ENCODE data around the gene WDR3.

WDR3 gene

GRCh38 chr1:117952386-117952785 lies 22.8 kb downstream of the WDR3 start:
- DNase-seq (ENCODE audit: low read depth in 2 of 2), result no peak

DNA sequence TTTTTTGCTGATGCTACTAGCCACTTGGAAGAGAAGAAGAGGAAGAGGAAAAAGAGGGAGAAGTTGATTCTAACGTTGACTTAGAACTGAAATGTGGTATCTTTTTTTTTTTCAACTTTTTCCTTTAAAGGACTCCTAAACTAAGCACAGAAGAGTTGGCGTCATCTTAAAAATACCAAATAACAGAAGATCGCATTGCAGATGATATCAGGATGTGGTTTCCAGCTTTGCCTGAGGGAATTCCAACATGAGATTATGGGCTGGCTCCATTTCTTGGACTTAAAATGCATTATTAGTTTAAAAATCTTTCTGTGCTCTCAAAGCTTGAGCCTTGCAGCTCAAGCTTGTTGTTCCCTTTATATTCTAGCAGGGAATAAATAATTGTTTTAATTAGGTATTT lies 29.8 kb downstream of the WDR3 start:
- no peak for DNase-seq (ENCODE audit: low read depth in 2 of 2)

DNA sequence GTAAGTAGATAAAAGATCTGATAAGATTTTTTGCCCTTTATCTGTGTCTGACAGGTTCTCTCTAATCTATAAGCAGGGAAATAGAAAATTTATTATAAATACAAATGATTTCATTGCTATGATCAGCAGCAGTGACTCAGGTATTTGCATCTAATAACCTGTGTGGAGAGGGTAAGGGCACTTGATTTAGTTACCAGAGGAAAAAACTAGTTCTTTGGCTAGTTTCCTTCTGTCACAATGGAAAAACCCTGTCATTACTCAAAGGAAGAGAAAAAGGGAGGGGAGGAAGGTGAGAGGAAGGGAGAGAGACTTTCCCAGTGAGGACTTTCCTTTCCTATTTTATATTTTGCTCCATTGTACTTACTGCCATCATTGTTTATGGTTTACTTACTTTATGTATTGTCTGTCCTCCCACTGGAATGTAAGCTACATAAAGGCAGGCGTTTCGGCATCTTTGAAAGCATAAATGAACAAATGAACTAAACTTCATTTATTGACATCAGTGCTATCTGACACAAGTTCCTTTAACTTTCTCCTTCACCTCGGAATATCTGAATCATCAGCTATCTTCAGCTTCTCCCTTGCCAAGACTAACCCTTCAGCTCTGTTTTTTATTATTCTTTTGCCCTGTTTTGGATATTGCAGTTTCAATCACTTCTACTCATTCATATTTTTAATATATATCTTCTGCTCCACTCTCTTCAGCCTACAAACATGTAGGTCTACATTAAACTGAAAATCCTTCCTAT lies 34.9 kb downstream of the WDR3 start:
- no peak for DNase-seq (ENCODE audit: low read depth in 2 of 2)

- no peak for DNase-seq (ENCODE audit: low read depth in 2 of 2)
These were observed 37.9 kb downstream of the WDR3 start for GRCh38 chr1:117967477-117967876.

DNA sequence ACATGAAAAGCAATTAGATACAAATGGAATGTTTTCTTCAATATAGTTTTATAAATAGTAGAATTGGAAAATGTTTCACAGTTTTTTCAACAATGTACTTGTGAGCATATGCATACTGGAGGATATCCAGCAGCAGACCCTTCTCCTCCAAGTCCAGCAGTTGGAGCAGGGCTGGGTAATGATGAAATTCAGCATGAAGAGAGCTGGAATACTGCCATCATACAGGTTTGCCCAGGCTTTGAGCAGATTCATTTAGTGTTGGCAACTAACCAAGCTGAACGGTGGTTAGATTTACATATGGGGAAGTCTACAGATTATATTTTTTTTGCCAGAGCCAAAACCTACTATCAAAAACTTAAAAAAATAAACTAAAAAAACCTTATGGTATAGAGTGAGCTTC lies 38.3 kb downstream of the WDR3 start:
- no peak for DNase-seq (ENCODE audit: low read depth in 2 of 2)

DNA sequence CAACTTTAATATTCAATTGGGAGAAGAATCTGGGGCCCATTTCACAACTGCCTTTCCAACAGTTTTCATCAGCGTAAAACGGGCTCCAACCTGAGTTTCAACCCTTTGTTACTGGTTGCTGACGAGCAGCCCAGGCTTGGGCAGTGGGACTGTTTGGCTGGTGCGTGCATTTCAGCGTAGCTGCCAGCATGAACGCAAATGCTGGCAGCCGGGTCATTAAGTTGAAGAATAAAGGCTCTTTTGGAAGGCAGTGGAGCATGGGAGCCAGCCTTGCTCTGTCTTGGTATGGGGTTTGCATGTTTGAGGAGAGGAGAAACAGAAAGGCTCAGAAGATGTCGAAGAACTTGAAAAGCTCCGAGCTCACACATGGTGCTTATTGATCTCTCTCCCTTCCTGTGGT lies 40.7 kb downstream of the WDR3 start:
- DNase-seq (ENCODE audit: low read depth in 2 of 2), result no peak

- no peak for DNase-seq (ENCODE audit: low read depth in 2 of 2)
These were observed 42.2 kb downstream of the WDR3 start for GRCh38 chr1:117971777-117972176.

- DNase-seq (ENCODE audit: low read depth in 2 of 2), result no peak
These were observed 46.8 kb downstream of the WDR3 start for GRCh38 chr1:117976381-117976780.

DNA sequence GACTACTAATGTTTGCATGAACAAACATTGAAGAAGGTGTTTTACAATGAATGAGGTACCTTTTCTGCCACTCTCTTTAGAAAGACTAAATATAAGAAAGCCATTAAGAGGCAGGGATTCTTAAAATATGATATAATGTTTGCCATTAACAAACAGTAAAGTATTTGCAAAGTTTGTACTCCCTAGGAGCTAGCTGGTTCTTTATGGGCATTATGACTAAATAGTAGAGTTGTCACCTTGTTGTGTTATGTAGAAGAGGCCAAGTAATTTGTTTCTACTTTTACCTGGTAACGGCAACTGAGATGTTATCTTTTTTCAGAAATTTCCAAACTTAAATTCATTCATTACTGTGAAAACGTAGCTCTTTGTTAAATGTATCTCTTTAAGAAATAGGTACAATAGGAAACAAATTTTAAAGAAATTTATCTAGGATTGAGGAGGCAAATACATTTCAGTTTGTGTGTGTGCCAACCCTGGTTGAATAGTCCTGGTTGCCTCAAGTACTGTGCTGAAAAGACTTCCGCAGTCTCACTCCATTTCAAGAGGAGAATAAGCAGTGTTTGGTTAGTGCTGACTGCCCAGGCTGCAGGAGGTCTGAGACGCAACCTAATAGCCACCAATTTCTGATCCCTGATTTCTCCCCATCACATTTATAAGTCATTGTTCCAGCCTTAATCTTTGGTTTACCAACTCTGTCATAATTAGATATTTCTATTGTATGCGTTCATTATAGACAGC lies 52.1 kb downstream of the WDR3 start:
- no peak for DNase-seq (ENCODE audit: low read depth in 2 of 2)

DNA sequence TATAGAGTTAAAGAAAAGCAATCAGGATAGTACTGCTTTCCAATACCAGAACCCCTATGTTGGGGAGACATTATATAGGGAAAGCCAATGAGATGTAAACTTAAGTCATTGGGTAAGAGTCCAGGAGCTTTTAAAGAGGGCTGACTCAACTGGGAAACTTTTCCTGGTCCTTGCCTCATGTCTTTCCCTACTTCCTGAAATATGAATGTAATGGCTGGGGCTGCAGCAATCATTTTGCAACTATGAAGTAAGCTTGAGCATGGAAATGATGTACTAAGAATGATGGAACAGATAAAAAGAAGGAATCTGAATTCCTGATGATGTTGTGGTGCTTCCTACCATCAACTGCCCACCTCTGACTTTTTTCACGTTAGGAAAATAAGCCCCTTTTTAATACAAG lies 55.7 kb downstream of the WDR3 start:
- no peak for DNase-seq (ENCODE audit: low read depth in 2 of 2)

DNA sequence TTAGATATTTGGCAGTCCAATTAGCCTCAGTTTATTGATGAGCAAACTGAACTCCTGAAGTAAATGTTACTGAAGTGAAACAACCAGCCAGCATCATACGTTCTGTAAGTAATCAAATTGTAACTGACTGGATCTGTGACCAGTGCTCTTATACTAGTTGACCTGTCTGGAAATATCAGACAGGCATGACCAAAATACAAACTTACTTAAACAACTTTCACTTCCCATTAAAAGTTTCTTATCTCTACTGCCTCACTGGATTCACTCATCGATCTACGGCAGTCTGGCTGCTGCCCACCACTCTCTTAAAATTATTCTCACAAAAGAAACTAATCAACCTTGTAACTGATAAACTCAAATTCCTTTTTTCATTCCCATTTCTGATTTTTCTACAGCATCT lies 56.4 kb downstream of the WDR3 start:
- no peak for DNase-seq (ENCODE audit: low read depth in 2 of 2)

GRCh38 chr1:118004312-118004711 lies 74.8 kb downstream of the WDR3 start:
- no peak for DNase-seq (ENCODE audit: low read depth in 2 of 2)

GRCh38 chr1:118007391-118007790 lies 77.9 kb downstream of the WDR3 start:
- no peak for DNase-seq (ENCODE audit: low read depth in 2 of 2)

DNA sequence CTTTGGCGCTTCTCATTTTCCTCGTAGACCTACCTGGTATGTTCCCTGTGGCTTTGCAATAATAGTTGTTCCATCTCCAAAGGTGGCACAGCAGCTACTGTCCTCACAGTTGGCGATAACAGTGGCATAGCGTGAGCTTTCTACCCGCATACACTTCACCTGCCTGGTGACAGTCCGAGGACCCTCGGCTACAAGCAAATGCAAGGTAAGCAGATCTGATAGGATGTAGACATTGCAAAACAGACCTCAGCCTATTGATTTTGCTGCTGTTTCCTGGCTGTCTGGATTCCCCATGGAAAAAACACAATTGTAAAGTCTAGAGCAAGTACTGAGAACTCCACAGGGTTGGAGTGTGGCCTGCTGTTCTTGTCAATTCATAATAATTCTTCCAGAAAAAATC lies 78.5 kb downstream of the WDR3 start:
- DNase-seq (ENCODE audit: low read depth in 2 of 2), result no peak

DNA sequence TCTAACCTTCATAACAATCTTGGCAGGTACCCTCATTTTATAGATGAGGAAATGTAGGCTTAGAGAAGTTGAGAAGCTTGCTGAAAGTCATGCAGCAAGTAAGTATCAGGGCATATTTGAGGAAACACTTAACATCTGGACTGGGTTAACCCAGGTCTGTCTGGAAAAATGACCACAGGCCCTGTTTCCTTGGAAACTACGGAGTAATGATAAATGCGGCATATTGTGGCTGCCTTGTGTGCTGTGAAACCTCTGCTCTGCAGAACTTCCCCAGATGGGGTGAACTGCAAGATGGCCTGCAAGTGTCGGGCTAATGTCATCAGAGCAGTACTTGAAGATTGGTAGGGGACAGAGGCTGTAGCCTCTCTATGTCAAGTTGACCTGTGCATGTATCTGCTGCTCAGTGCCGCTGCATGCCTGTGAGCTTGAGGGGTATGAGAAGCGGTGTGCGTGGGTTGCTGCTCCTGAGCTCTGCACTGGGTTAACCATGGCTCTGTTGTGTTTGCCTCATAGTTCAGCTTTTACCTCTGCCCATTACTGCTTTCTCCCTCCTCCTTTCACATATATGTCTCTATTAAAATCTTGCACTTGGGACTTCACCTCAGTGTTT lies 83.1 kb downstream of the WDR3 start:
- no peak for DNase-seq (ENCODE audit: low read depth in 2 of 2)

GRCh38 chr1:118013336-118013735 lies 83.8 kb downstream of the WDR3 start:
- DNase-seq (ENCODE audit: low read depth in 2 of 2), result no peak

DNA sequence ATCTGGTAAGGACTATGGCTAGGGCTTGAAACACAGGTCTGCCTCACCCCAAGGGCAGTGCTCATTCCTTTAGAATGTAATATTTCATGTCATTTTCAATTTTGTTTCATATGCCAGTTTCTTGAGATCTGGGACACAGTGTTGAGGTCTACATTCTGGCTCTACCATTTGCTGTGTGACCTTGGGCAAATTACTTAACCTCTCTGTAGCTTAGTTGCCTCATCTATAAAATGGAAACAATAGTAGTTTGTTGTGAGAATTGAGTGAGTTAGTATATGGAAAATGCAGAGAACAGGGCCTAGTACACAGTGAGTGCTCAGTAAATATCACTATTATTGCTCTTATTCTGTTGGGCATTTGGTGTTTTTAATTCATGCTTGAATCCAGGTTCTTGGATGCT lies 84.4 kb downstream of the WDR3 start:
- DNase-seq (ENCODE audit: low read depth in 2 of 2), result no peak
